ENCODE results near the gene CCDC33. TPM values are rescaled to one million over a fixed set of nuclear protein-coding genes. Genes with fewer than 3 reads are reported as not detected.

Gene CCDC33
- total RNA-seq, 1 donor from 2014 or later = not detected

DNA sequence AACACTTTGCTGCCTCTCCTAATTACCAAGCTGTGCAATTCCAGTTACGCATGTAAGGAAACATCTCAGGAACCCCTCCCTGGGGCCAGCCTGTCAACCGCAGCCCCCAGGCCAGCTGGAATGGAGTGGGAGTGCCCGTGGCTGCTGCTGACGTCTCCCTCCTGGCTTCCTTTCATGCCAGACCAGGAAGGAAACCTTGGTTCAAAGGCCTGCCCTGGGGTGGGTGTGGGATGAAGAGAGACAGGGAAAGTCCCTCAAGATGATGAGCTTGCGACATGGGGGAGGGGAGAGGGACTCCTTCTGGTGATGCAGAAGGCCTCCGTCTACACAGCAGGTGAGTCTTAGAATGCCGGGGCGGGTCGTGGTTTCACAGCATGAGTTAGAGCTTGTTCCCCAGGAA, 142.7 kb downstream of the CCDC33 start:
- peak in 1 of 2 donors; percentile 62 for DNase-seq (ENCODE audit: low read depth in 2 of 2)

DNA sequence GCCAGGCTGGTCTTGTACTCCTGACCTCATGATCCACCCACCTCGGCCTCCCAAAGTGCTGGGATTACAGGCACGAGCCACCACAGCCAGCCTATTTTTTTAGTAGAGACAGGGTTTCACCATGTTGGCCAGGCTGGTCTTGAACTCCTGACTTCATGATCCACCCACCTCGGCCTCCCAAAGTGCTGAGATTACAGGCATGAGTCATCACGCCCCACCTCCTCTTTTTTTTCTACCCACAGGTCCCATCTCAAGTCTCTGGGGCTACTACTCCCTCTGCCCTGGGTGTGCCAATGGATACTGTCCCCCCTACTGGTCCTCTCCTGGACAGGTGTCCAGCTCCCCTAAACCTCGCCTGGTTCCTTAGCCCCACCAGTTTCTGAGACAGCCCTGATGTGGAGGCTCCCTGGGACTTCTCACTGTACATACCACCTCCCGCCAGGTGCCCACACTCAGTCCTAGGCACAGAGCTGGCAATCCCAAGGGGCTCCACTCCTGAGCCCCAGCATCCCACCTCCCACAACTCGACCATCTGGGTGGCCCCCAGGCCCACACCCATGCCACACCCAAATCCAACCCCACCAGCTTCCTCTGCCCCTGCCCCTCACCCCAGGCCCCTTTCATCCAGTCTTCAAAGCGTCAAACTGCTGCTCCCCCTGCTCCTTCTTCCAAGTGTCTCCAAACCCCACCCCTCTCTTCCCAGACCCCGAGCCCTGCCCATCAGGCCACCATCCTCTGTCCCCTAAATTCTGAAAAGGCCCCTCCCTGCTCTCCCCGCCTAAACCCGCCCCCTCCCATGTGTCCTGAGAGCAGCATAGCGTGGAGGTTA, 144.4 kb downstream of the CCDC33 start:
- no peak for DNase-seq (ENCODE audit: low read depth in 2 of 2)

DNA sequence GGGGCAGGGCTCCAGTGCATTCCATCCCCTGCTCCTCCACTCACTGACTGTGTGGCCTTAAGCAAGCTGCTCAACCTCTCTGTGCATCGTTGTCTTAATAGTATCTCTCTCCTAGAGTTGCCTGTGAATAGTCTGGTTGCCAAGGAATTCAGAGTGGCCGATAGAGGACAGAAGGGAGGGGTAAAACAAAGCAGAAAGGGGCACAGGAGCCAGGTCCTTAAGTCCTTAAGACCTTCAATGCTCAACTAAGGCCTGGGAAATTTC, 145.0 kb downstream of the CCDC33 start:
- no peak for DNase-seq (ENCODE audit: low read depth in 2 of 2)

DNA sequence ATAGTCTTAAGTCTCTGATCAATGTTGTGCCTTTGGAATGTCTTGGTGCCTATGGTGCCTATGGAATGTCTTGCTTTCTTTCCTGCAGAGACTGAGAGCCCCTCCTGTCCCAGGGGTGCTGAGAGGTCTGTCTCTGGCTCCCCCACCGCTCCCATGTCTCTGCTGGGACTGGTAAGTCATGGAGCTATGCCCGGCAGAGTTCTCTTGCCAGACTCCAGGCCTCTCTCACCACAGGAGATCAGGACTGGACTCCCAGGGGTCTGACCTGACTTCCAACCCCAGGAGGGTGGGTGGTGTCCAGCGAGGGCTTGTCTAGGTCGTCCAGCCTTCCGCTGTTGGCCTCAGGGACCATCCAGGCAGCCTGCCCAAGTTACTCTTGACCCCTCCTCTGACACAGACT, 145.4 kb downstream of the CCDC33 start:
- DNase-seq (ENCODE audit: low read depth in 2 of 2) = no peak

DNA sequence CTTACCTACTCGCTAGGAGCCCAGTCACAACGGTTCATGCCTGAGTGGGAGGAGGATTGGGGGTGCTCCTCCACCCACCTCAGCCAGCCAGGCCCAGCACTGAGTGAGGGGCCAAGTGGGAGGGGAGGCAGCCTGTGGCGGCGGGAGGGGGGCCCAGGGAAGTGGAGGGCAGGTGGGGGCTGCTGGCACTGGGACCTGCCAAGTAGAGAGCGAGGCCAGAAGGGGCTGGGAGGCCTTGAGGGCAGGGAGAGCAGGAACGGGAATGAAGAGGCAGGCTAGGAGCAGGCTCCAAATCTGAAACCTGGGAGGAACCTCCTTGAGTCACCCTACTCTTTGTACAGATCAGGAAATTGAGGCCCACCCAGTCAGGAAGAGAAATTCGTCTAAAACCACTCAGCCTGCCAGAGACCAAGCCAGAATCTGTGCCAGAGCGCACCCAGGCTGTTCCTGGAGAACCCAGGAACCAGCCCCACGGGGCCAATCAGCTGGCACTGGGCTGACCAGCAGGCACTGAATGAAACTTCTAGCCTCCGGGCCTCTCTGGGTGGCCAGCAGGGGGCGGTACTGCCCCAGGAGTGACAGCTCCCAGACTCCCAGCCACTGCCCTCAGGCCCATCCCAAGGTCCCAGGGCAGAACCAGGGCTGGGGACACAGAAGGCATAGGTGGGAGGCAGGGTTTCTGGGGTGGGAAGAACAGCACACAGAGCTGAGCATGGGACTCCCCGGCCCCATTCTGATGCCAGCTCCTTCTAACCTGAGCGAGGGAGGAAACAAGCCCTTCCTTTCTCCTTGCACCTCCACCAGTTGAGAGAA, 146.1 kb downstream of the CCDC33 start:
- peak; percentile 77 to 86 for DNase-seq (ENCODE audit: low read depth in 2 of 2)

DNA sequence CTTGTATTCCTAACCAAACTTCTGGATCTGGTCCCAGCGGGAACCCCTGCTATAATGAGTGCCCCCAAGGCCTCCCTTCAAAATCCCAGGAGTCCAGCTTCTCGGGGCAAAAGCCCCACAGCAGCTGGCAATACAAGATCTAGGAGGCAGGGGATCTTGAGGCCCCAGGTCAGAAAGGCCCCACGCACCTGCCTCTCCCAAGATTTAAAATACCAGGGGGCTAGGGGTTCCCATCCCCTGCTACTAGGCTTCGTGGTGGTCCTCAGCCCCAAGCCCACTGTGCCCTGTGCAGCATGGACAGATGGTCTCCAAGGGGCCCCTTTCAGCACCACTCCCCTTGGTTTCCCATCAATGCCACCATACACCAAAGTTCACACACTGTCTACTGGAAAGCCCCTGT, 147.2 kb downstream of the CCDC33 start:
- DNase-seq (ENCODE audit: low read depth in 2 of 2) = no peak

DNA sequence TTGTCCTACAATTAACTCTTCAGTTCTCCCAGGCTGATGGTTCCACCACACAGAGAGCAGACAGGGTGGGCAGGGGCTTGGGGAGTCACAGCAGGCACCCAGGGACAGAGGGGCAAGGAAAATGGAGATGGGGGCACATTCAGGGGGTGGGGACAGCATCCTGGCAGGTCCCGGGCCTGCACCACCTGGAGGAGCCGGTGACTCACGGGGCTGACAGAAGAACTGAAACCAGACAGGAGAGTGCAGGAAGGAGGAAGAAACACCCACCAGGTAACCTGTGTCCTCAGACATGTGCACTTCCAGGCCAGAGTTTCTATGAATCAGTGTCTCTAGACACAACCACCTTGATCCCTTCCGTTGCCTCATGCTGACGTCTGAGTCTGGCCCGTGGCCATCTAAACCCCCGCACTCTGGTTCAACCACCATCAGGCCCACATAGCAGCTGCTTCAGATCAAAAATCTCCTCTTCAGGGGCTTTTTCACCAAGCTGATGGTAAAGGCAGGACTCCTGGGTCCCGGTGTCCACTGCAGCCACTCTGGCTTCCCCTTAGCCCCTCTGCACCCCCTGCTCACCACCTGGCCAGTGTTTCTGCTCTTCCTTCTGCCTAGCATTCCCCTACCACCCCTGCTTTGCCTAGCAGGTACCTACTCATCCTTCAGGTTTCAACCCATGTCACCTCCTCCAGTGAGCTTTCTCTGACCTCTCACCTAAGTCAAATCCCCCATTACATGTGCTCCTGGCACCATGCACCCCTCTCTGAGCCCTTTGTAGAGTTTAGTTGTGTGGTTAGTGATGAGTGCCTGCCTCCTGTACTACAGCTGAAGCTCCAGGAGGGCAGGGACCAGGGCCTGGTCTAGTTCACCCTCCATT, 147.8 kb downstream of the CCDC33 start:
- peak in 1 of 2 donors; percentile 40 for DNase-seq (ENCODE audit: low read depth in 2 of 2)

DNA sequence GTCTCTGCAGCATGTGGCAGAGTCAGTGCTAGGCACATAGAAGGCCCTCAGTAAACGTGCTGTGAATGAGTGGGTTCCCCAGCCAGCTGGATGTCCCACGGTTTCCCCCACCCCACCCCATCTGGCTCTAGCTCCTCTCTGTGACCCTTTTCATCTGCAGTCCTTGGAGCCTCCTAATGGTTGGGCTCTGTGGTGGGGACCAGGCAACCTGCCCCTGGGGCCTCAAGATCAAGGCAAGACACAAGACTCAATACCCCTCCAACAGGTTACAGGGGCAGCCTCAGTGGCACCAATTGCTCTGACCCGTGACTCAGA, 148.4 kb downstream of the CCDC33 start:
- DNase-seq (ENCODE audit: low read depth in 2 of 2) = no peak

DNA sequence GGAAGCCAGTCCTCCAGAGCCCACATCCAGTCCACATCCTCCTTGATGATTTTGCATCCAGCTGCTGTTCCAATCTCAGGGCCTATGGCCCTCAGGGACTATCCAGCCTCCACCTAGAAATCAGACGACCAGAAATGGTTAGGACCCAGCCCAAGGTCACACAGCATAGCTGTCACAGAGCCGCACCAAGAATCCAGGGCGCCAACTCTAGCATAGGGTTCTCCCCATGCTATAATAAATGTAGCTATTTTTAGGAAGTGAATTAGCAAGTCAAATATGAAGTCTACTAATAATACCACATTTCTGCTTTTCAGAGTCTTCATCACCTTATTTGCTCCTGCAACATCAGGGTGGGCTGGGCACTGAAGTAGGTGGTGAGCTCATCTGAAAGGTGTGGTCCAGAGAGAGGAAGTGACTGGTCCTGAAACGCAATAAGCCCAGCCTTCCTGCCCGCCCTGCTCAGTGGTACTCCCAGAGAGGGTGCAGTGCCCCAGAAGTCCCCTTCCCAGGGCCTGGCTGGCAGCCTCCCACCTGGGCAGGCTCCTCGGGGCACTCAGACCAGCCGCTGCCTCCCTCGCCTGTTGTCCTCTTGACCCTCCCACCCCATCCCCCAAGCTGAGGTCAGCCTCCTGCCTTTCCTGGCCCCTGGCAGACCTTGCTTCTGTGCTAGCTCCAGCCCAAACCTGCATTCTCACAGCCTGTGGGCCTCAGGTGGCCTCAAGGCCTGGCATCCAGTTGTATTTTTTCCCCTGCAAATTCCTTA, 148.9 kb downstream of the CCDC33 start:
- DNase-seq (ENCODE audit: low read depth in 2 of 2) = peak; percentile 55 to 64

DNA sequence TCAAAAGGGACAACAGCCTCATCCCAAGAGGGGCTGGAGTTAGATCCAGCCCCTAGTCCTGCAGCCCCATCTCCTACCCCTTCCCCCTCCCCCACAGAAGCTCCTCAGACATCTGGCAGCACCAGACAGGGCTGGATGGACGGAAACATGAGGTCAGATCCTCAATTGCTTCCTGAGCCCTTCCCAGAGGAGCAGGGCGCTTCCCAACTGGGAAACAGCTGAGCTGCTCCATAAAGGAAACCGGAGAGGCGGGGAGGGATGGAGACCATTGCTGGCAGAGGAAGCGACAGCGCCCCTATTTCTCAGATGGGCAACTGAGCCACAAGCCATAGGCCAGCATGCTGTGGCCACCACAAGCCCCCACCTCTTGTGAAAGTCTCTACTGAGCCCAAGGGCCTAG, 149.6 kb downstream of the CCDC33 start:
- peak; percentile 43 to 66 for DNase-seq (ENCODE audit: low read depth in 2 of 2)

Other genes with a start within 250 kb of the CCDC33 start
- gene STOML1, start 244.0 kb upstream of the CCDC33 start, total RNA-seq = 5.4 and 13.1 TPM in 2 replicates
- gene PML, start 241.6 kb upstream of the CCDC33 start, total RNA-seq = 27.0 and 36.9 TPM in 2 replicates
- not detected in 2 replicates for gene GOLGA6A, start 153.8 kb upstream of the CCDC33 start, total RNA-seq
- gene ISLR2, start 105.7 kb upstream of the CCDC33 start, total RNA-seq = under 0.01 and 0.20 TPM in 2 replicates
- gene ISLR, start 62.6 kb upstream of the CCDC33 start, total RNA-seq = not detected in 2 replicates
- under 0.01 TPM in 2 replicates for gene STRA6, start 33.5 kb upstream of the CCDC33 start, total RNA-seq
- gene CYP11A1, start 131.3 kb downstream of the CCDC33 start, total RNA-seq = not detected in 2 replicates
- gene SEMA7A, start 197.6 kb downstream of the CCDC33 start, total RNA-seq = 0.65 and 0.79 TPM in 2 replicates
- 21.4 and 27.4 TPM in 2 replicates for gene UBL7, start 224.8 kb downstream of the CCDC33 start, total RNA-seq